IMR-90 (cell line): ENCODE data around the gene GRIFIN. TPM values are rescaled to one million over a fixed set of nuclear protein-coding genes. Genes with fewer than 3 reads are reported as not detected.

Source experiments
- ATAC-seq: fragments of 200-7000 bp; cut with Tn5 transposase; 2 replicates; pipeline ENCODE4 v1.9.1; 2020; ENCODE audit warnings: low read depth, mild to moderate bottlenecking, moderate library complexity
- BruUV-seq: library from RNA; stranded (reverse); fragments of 400-500 nt; replicated peaks from 2 replicates; lab custom pipeline; 2021; lab: Mats Ljungman, UMichigan
- CTCF ChIA-PET: fragments of 300-600 bp; formaldehyde crosslinking; extraction: SDS; loops from one replicate; lab custom pipeline; 2021; ENCODE audit warnings: antibody characterized with exemption; lab: Yijun Ruan, JAX
- POLR2A ChIA-PET: fragments of 300-600 bp; sonication (Branson Sonifier 250); formaldehyde crosslinking; loops from one replicate; lab custom pipeline; 2022; ENCODE audit warnings: antibody characterized with exemption; ENCODE audit not compliant: unreplicated experiment; lab: Charles Lee
- DNase-seq: peaks from one replicate; pipeline ENCODE4 v3.0.0; 2013
- H2AFZ ChIP-seq: replicated peaks from 2 replicates; pipeline ENCODE3; 2013; ENCODE audit warnings: low read length, mild to moderate bottlenecking; ENCODE audit not compliant: poor library complexity
- H2AK5ac ChIP-seq: 2 replicates; pipeline ENCODE4 v1.6.1; 2013; ENCODE audit warnings: low read depth, low read length, inconsistent platforms
- H2AK9ac ChIP-seq: replicated peaks from 2 replicates; pipeline ENCODE3; 2013; ENCODE audit warnings: mild to moderate bottlenecking, low read depth, low read length, moderate library complexity; ENCODE audit not compliant: poor library complexity
- H2BK120ac ChIP-seq: 2 replicates; pipeline ENCODE4 v1.6.1; 2013; ENCODE audit warnings: low read depth, low read length, inconsistent platforms
- H2BK15ac ChIP-seq: 3 replicates; pipeline ENCODE4 v1.6.1; 2013; ENCODE audit warnings: low read depth, low read length, inconsistent platforms
- H2BK20ac ChIP-seq: 2 replicates; pipeline ENCODE4 v1.6.1; 2013; ENCODE audit warnings: low read depth, mild to moderate bottlenecking, inconsistent platforms, low read length, moderate library complexity
- H2BK5ac ChIP-seq: 2 replicates; pipeline ENCODE4 v1.6.1; 2013; ENCODE audit warnings: mild to moderate bottlenecking, low read depth, low read length, inconsistent platforms; ENCODE audit not compliant: poor library complexity, severe bottlenecking
- H3K14ac ChIP-seq: replicated peaks from 2 replicates; pipeline ENCODE4 v1.6.1; 2013; ENCODE audit warnings: low read depth, low read length, inconsistent platforms
- H3K18ac ChIP-seq: 2 replicates; pipeline ENCODE4 v1.6.1; 2013; ENCODE audit warnings: low read depth, low read length, control low read depth
- H3K23ac ChIP-seq: 2 replicates; pipeline ENCODE4 v1.6.1; 2013; ENCODE audit warnings: low read depth, low read length, inconsistent platforms
- H3K27ac ChIP-seq: 2 replicates; pipeline ENCODE4 v1.5.1; 2013; ENCODE audit warnings: mild to moderate bottlenecking, control low read depth, low read length; ENCODE audit not compliant: insufficient read depth
- H3K27me3 ChIP-seq: 2 replicates; pipeline ENCODE4 v1.6.1; 2013; ENCODE audit warnings: low read length; ENCODE audit not compliant: control insufficient read depth, insufficient read depth
- H3K36me3 ChIP-seq: 2 replicates; pipeline ENCODE4 v1.6.1; 2013; ENCODE audit warnings: low read length, mixed read lengths; ENCODE audit not compliant: control insufficient read depth, insufficient read depth
- H3K4ac ChIP-seq: 2 replicates; pipeline ENCODE4 v1.6.1; 2013; ENCODE audit warnings: low read depth, low read length, inconsistent platforms
- H3K4me1 ChIP-seq: 2 replicates; pipeline ENCODE4 v1.6.1; 2013; ENCODE audit warnings: low read length, mixed read lengths; ENCODE audit not compliant: control insufficient read depth, insufficient read depth
- H3K4me2 ChIP-seq: 2 replicates; pipeline ENCODE4 v1.6.1; 2013; ENCODE audit warnings: low read depth, mild to moderate bottlenecking, control low read depth, low read length, moderate library complexity
- H3K4me3 ChIP-seq: 2 replicates; pipeline ENCODE4 v1.5.1; 2013; ENCODE audit warnings: low read depth, mild to moderate bottlenecking, control low read depth, low read length, moderate library complexity; ENCODE audit not compliant: insufficient read depth
- H3K56ac ChIP-seq: 2 replicates; pipeline ENCODE4 v1.6.1; 2013; ENCODE audit warnings: low read length, inconsistent platforms; ENCODE audit not compliant: insufficient read depth; ENCODE audit errors: extremely low read depth
- H3K79me1 ChIP-seq, 2 experiments: 2 replicates each; pipeline ENCODE4 v1.6.1; 2013; ENCODE audit warnings: low read length in 2 of 2, inconsistent platforms in 1 of 2, low read depth in 1 of 2
- H3K9ac ChIP-seq: 2 replicates; pipeline ENCODE4 v1.6.1; 2013; ENCODE audit warnings: low read depth, low read length, control low read depth
- H3K9me1 ChIP-seq: 2 replicates; pipeline ENCODE4 v1.6.1; 2013; ENCODE audit warnings: low read length, inconsistent platforms; ENCODE audit not compliant: insufficient read depth
- H3K9me3 ChIP-seq: 2 replicates; pipeline ENCODE4 v1.6.1; 2013; ENCODE audit warnings: low read length; ENCODE audit not compliant: control insufficient read depth, insufficient read depth
- H4K20me1 ChIP-seq: 2 replicates; pipeline ENCODE4 v1.6.1; 2013; ENCODE audit warnings: low read length, inconsistent platforms; ENCODE audit not compliant: insufficient read depth
- H4K5ac ChIP-seq: 2 replicates; pipeline ENCODE4 v1.6.1; 2013; ENCODE audit warnings: mild to moderate bottlenecking, low read depth, low read length, control low read depth
- H4K8ac ChIP-seq, 2 experiments: 2 replicates each; pipeline ENCODE4 v1.6.1; 2013; ENCODE audit warnings: low read depth in 2 of 2, low read length in 2 of 2, control low read depth in 1 of 2, inconsistent platforms in 1 of 2
- H4K91ac ChIP-seq: 2 replicates; pipeline ENCODE4 v1.6.1; 2013; ENCODE audit warnings: low read depth, low read length, inconsistent platforms; ENCODE audit not compliant: insufficient read depth
- CEBPB ChIP-seq: IDR thresholded peaks from 2 replicates; pipeline ENCODE4 v1.6.1; 2012; ENCODE audit warnings: low read depth, low read length, improper control_type of control experiment
- RAD21 ChIP-seq: IDR thresholded peaks from 2 replicates; pipeline ENCODE4 v1.6.1; 2012; ENCODE audit warnings: low read length, improper control_type of control experiment
- WGBS, 2 experiments: methylation state at CpG; one replicate each; pipeline versions ENCODE4 v1.1.5 to v1.1.7; 2013; ENCODE audit warnings: missing lambda C conversion rate in 2 of 2; ENCODE audit not compliant: insufficient read length in 1 of 2; ENCODE audit errors: extremely low coverage in 2 of 2; 5-methylcytosine and 5-hydroxymethylcytosine counted together
- dilution Hi-C: fragments of 300-500 bp; cut with HindIII; formaldehyde crosslinking; loops from one replicate; pipeline ENCODE4 v1.14.3; 2018; ENCODE audit warnings: low sequenced_read_pairs; ENCODE audit not compliant: unreplicated experiment
- in situ Hi-C: fragments of 300-500 bp; cut with MboI; formaldehyde crosslinking; loops from 3 replicates; pipeline ENCODE4 v1.14.3; 2019; ENCODE audit warnings: low sequenced_read_pairs, inconsistent platforms, mixed read lengths
- intact Hi-C: fragments of 100-400 bp; cut with micrococcal nuclease; formaldehyde crosslinking; loops from 2 replicates; pipeline ENCODE4 v1.10.0; 2022
- polyA plus RNA-seq, 3 experiments: library from polyadenylated mRNA; depleted of rRNA; stranded (reverse); fragments of >200 nt; gene quantifications; 2 replicates each; pipeline ENCODE4 v1.2.3, GENCODE V29; 2012; ENCODE audit warnings: low replicate concordance in 1 of 3
- total RNA-seq: library from RNA; depleted of rRNA; stranded (reverse); fragments of >200 nt; gene quantifications from 2 replicates; pipeline ENCODE4 v1.2.3, GENCODE V29; 2012

The GRIFIN gene
- total and polyA plus RNA-seq, 2 of the 4 experiments (the other 2 are of a cell fraction): not detected

DNA sequence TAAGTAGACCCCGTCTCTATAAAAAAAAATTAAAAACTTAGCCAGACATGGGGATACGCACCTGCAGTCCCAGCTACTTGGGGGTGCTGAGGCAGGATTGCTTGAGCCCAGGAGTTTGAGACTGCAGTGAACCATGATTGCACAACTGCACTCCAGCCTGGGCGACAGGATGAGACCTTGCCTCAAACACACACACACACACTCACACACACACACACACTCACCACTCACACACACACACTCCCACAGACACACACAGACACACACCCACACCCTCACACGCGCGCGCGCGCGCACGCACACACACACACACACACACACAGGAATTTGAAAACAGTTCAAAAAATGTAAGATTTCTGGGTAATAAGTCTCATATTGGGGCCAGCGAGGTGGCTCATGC lies 8.7 kb upstream of the GRIFIN start:
- Histone ChIP-seq H2BK20ac (no peak overlapping the region), H3K27me3 (peaks cover 14% of the 10 kb centered on the region; the same call in 1 of the 2 replicates), H3K9me3 (peaks cover 5% of the 10 kb centered on the region; the same call in 1 of the 2 replicates), H3K4ac (no peak overlapping the region), H2AK5ac (no peak overlapping the region), H3K14ac (no peak overlapping the region), H3K27ac (no peak overlapping the region), H3K4me1 (no peaks in the 10 kb centered on the region), H3K9me1 (no peaks in the 10 kb centered on the region), H3K9ac (no peak overlapping the region), H4K5ac (no peak overlapping the region), H4K8ac (no peak overlapping the region), H2BK15ac (no peak overlapping the region), H2BK5ac (no peak overlapping the region), H4K20me1 (no peaks in the 10 kb centered on the region), H3K4me3 (no peak overlapping the region), H3K23ac (no peak overlapping the region), H3K79me1 (no peaks in the 10 kb centered on the region), H2AK9ac (no peak overlapping the region), H4K91ac (no peak overlapping the region), H3K56ac (no peak overlapping the region), H3K36me3 (no peaks in the 10 kb centered on the region), H2BK120ac (no peak overlapping the region), H3K4me2 (no peak overlapping the region), H3K18ac (no peak overlapping the region), H2AFZ (no peak overlapping the region)
- BruUV-seq: no TSS peak
- DNase-seq (no peak), ATAC-seq (no peak)
- ChIA-PET CTCF (no interaction called here), POLR2A (no interaction called here)
- intact Hi-C loops (no loop called here), in situ Hi-C loops (no loop called here), dilution Hi-C loops (no loop called here)
- WGBS, 2 experiments: 80% methylated on average over 1 of the region's 12 CpGs; no CpG with 5 or more reads in 1 of the 2 experiments
- no peak for TF ChIP-seq RAD21
- peak; percentile 70 for TF ChIP-seq CEBPB
